GM21423 (cell line): Measurements from ENCODE around the gene PHAF1.
A peak's percentile ranks its signal among the peaks of the same experiment; 100 is the strongest.

Source experiments
- ATAC-seq: cut with Tn5 transposase; IDR thresholded peaks from one replicate; pipeline ENCODE4 v1.9.1; 2021; ENCODE audit warnings: mild to moderate bottlenecking, moderate library complexity; ENCODE audit not compliant: unreplicated experiment

The PHAF1 gene

GRCh38 chr16:67146523-67147357, 37.0 kb downstream of the PHAF1 start:
- ATAC-seq = no peak

GRCh38 chr16:67147437-67148140, 37.8 kb downstream of the PHAF1 start:
- ATAC-seq = no peak

GRCh38 chr16:67148221-67148620, 38.5 kb downstream of the PHAF1 start:
- no peak for ATAC-seq

- ATAC-seq = no peak
These were observed 39.0 kb downstream of the PHAF1 start for GRCh38 chr16:67148656-67149275.

- no peak for ATAC-seq
These were observed 39.7 kb downstream of the PHAF1 start for GRCh38 chr16:67149276-67150046.

GRCh38 chr16:67150047-67150832, 40.5 kb downstream of the PHAF1 start:
- peak; percentile 28 for ATAC-seq

- ATAC-seq = peak; percentile 55
These were observed 41.2 kb downstream of the PHAF1 start, which contains the start of gene B3GNT9 for GRCh38 chr16:67150833-67151396. Gene B3GNT9, minus strand, starts transcription at chr16:67150998. Its CDS starts 513 bp downstream, at chr16:67150485.

GRCh38 chr16:67151431-67152097, 41.8 kb downstream of the PHAF1 start:
- no peak for ATAC-seq

GRCh38 chr16:67154578-67155294, 45.0 kb downstream of the PHAF1 start:
- ATAC-seq = no peak

- ATAC-seq = no peak
These were observed 45.8 kb downstream of the PHAF1 start for GRCh38 chr16:67155295-67156142.

GRCh38 chr16:67156143-67156844, 46.6 kb downstream of the PHAF1 start:
- no peak for ATAC-seq

- ATAC-seq = no peak
These were observed 47.5 kb downstream of the PHAF1 start for GRCh38 chr16:67157106-67157748.

- ATAC-seq = no peak
These were observed 48.3 kb downstream of the PHAF1 start for GRCh38 chr16:67157892-67158635.

GRCh38 chr16:67158637-67159600, 49.2 kb downstream of the PHAF1 start:
- peak; percentile 42 for ATAC-seq

- no peak for ATAC-seq
These were observed 51.9 kb downstream of the PHAF1 start for GRCh38 chr16:67161595-67162058.
